Progenitor cell of endocrine pancreas (in vitro differentiated cells): Measurements from ENCODE around the gene ARSD. TPM values are rescaled to one million over a fixed set of nuclear protein-coding genes. Genes with fewer than 3 reads are reported as not detected.

ENCODE experiments used
- DNase-seq: peaks from one replicate; pipeline ENCODE4 v3.0.0; 2021; ENCODE audit warnings: low spot score; ENCODE audit not compliant: unreplicated experiment
- H3K27ac Mint-ChIP-seq: 2 replicates; pipeline ENCODE4 v1.8.0; 2021; ENCODE audit warnings: mild to moderate bottlenecking, moderate library complexity, mixed read lengths
- H3K27me3 Mint-ChIP-seq: 2 replicates; pipeline ENCODE4 v1.8.0; 2021; ENCODE audit warnings: mixed read lengths
- H3K36me3 Mint-ChIP-seq: 2 replicates; pipeline ENCODE4 v1.8.0; 2022; ENCODE audit warnings: mixed read lengths; ENCODE audit not compliant: insufficient read depth
- H3K4me1 Mint-ChIP-seq: 2 replicates; pipeline ENCODE4 v1.8.0; 2021; ENCODE audit warnings: low read depth, mixed read lengths
- H3K4me3 Mint-ChIP-seq: 2 replicates; pipeline ENCODE4 v1.8.0; 2021; ENCODE audit warnings: low read depth, mild to moderate bottlenecking, moderate library complexity, mixed read lengths
- H3K9me3 Mint-ChIP-seq: 2 replicates; pipeline ENCODE4 v1.8.0; 2021; ENCODE audit warnings: low read depth, mixed read lengths
- CTCF ChIP-seq: fragments of 200-600 bp; sonication (generic); IDR thresholded peaks from one replicate; pipeline ENCODE4 v1.5.0; 2021; ENCODE audit warnings: antibody characterized with exemption, mild to moderate bottlenecking; ENCODE audit not compliant: unreplicated experiment
- total RNA-seq: library from RNA; stranded (reverse); gene quantifications from 2 replicates; pipeline ENCODE4 v1.2.1, GENCODE V29; 2021

Gene ARSD
- total RNA-seq, 1 donor from 2014 or later: 76.8 TPM

GRCh38 chrX:2857566-2857965 is 71.6 kb downstream of the ARSD start:
- Mint-ChIP-seq H3K27ac (no peak overlapping the region), H3K4me3 (no peak overlapping the region)

GRCh38 chrX:2855761-2856160 is 73.4 kb downstream of the ARSD start:
- Mint-ChIP-seq H3K27ac (no peak overlapping the region), H3K4me3 (no peak overlapping the region), H3K9me3 (no peaks in the 10 kb centered on the region), H3K27me3 (no peaks in the 10 kb centered on the region), H3K36me3 (peaks cover 40% of the 10 kb centered on the region), H3K4me1 (no peaks in the 10 kb centered on the region)
- no peak for DNase-seq
- TF ChIP-seq CTCF: no peak

More at GRCh38 chrX:2857566-2857965, 71.6 kb downstream of the ARSD start:
- Mint-ChIP-seq H3K4me1 (no peaks in the 10 kb centered on the region), H3K36me3 (peaks cover 46% of the 10 kb centered on the region), H3K9me3 (no peaks in the 10 kb centered on the region), H3K27me3 (no peaks in the 10 kb centered on the region)
- TF ChIP-seq CTCF: no peak
- DNase-seq: no peak

- H3K4me3 Mint-ChIP-seq: no peak overlapping the region
- TF ChIP-seq CTCF: no peak
- H3K27ac Mint-ChIP-seq: no peak overlapping the region
- no peak for DNase-seq
- no peaks in the 10 kb centered on the region for H3K27me3 Mint-ChIP-seq
- peaks cover 40% of the 10 kb centered on the region for H3K36me3 Mint-ChIP-seq
- no peaks in the 10 kb centered on the region for H3K4me1 Mint-ChIP-seq
- no peaks in the 10 kb centered on the region for H3K9me3 Mint-ChIP-seq
These were observed 74.2 kb downstream of the ARSD start for GRCh38 chrX:2854918-2855317.

Other genes with a start within 250 kb of the ARSD start
- 328 and 362 TPM in 2 replicates for gene CD99, start 238.0 kb downstream of the ARSD start, total RNA-seq
- 1.2 and 2.4 TPM in 2 replicates for gene XG, start 177.3 kb downstream of the ARSD start, total RNA-seq
- 107 and 117 TPM in 2 replicates for gene GYG2, start 100.4 kb downstream of the ARSD start, total RNA-seq
- gene ARSH, start 77.2 kb upstream of the ARSD start, total RNA-seq: not detected in 2 replicates
- not detected in 2 replicates for gene ARSF, start 112.1 kb upstream of the ARSD start, total RNA-seq